ENCODE data around the gene WWOX. TPM values are rescaled to one million over a fixed set of nuclear protein-coding genes. Genes with fewer than 3 reads are reported as not detected.

The WWOX gene
- total RNA-seq, 2 donors from 2014 or later: 33.8 to 82.5 TPM

DNA sequence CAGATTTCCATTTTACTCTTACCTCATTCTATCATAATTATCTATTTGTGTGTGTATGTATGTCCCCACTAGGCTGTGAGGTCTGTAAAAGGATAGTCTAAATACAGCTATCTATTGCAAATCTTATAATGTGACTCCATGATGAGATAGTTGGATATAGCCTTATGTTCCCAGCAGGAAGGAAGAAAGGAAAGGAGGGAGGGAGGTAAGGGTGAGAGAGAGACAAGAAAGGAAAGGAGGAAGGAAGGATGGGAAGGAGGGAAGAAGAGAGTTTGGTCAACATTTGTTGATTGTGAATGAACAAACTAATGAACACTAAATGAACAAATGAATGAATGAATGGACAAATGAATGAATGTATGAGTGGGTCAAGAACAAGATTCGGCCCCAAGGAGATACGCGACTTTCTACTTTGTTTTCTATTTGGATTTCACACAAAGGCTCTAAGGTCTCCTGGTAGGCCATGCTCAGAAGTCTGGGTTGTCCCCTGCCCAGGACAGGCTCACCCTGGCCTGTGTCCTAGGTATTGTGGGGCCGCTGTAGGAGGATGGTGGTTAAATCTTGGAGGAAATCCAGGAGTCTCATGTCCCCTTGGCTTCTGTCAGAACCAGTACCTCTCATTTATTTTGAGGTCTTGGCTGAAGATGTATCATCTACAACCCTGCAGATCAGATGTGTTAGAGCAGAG is 195.2 kb downstream of the WWOX start:
- no peak for DNase-seq (ENCODE audit: low spot score)
- Histone ChIP-seq H3K9me3 (no peaks in the 10 kb centered on the region), H3K4me1 (ENCODE audit: control insufficient read depth in 1 of 2, low read depth in 2 of 2) (peaks cover 0 to 14% of the 10 kb centered on the region in 2 donors), H3K4me3 (no peak overlapping the region), H3K27me3 (replicated peaks; ENCODE audit: insufficient read depth) (no peaks in the 10 kb centered on the region), H3K27ac (no peak overlapping the region), H3K36me3 (no peaks in the 10 kb centered on the region)
- TF ChIP-seq, protein P1, sequence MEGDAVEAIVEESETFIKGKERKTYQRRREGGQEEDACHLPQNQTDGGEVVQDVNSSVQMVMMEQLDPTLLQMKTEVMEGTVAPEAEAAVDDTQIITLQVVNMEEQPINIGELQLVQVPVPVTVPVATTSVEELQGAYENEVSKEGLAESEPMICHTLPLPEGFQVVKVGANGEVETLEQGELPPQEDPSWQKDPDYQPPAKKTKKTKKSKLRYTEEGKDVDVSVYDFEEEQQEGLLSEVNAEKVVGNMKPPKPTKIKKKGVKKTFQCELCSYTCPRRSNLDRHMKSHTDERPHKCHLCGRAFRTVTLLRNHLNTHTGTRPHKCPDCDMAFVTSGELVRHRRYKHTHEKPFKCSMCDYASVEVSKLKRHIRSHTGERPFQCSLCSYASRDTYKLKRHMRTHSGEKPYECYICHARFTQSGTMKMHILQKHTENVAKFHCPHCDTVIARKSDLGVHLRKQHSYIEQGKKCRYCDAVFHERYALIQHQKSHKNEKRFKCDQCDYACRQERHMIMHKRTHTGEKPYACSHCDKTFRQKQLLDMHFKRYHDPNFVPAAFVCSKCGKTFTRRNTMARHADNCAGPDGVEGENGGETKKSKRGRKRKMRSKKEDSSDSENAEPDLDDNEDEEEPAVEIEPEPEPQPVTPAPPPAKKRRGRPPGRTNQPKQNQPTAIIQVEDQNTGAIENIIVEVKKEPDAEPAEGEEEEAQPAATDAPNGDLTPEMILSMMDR (IDR thresholded peaks at IDR 0.05): no peak
- no peak for ATAC-seq (ENCODE audit: insufficient number of reproducible peaks, low FRiP score, low read depth)

DNA sequence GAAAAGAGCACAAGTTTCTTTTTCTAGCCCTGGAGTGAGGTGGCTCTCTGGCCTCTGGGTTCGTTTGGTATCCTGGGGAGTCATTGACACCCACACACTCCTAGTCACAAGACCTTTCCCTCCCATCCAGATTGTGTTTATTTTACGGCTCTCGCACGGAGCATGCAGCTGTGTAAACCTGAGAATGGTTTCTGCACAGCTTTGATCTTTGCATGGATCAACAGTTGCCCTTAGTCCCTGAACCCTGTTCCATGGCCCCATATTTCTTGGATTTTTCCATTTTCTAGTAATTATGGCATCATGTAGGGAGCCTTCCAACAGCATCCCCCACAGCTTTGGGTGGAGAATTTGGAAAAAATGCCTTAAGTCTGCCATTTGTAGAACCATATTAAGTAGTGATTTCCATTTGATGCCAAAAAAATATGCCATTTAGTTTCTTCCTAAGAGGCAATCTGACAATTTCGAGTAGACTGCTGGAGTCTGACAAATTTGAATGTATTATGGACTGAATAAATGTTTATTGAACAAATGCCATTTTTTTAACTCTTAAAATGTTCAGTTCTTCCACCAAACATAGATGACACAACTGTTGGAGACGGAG is 197.7 kb downstream of the WWOX start:
- no peak for DNase-seq (ENCODE audit: low spot score)
- TF ChIP-seq, protein P1 (IDR thresholded peaks at IDR 0.05): no peak
- Histone ChIP-seq H3K4me1 (ENCODE audit: control insufficient read depth in 1 of 2, low read depth in 2 of 2) (peaks cover 0 to 2% of the 10 kb centered on the region in 2 donors), H3K27me3 (replicated peaks; ENCODE audit: insufficient read depth) (no peaks in the 10 kb centered on the region), H3K4me3 (no peak overlapping the region), H3K9me3 (no peaks in the 10 kb centered on the region), H3K36me3 (no peaks in the 10 kb centered on the region), H3K27ac (no peak overlapping the region)
- no peak for ATAC-seq (ENCODE audit: insufficient number of reproducible peaks, low FRiP score, low read depth)

- H3K9me3 ChIP-seq: no peaks in the 10 kb centered on the region
- TF ChIP-seq, protein P1 (IDR thresholded peaks at IDR 0.05): no peak
- ATAC-seq (ENCODE audit: insufficient number of reproducible peaks, low FRiP score, low read depth): no peak
- no peaks in the 10 kb centered on the region for H3K27me3 ChIP-seq (replicated peaks; ENCODE audit: insufficient read depth)
- no peak overlapping the region for H3K27ac ChIP-seq
- no peaks in the 10 kb centered on the region for H3K36me3 ChIP-seq
- DNase-seq (ENCODE audit: low spot score): no peak
- no peaks in the 10 kb centered on the region for H3K4me1 ChIP-seq (ENCODE audit: control insufficient read depth in 1 of 2, low read depth in 2 of 2)
- no peak overlapping the region for H3K4me3 ChIP-seq
These were observed 199.5 kb downstream of the WWOX start for GRCh38 chr16:78298986-78299385.

DNA sequence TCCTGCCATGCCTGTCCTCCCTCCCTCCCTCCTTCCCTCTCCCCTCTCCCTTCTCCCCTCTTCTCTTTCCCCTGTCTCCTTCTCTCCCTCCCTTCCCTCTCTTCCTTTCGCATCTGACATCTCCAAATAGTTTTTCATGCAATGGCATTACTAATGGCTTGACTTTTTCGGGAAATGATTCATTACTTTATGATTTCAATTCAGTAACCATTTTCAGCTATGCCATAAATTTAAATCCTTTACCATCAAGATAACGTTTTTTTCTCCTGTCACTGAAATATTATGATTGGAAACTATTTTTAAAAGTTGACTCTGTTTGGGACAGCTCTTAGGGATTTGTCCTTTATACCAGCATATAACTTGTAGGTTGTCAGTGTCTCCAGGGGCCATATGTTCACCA is 201.0 kb downstream of the WWOX start:
- no peak for ATAC-seq (ENCODE audit: insufficient number of reproducible peaks, low FRiP score, low read depth)
- no peaks in the 10 kb centered on the region for H3K9me3 ChIP-seq
- no peak overlapping the region for H3K4me3 ChIP-seq
- no peak for DNase-seq (ENCODE audit: low spot score)
- H3K36me3 ChIP-seq: no peaks in the 10 kb centered on the region
- H3K27ac ChIP-seq: no peak overlapping the region
- no peaks in the 10 kb centered on the region for H3K4me1 ChIP-seq (ENCODE audit: control insufficient read depth in 1 of 2, low read depth in 2 of 2)
- no peaks in the 10 kb centered on the region for H3K27me3 ChIP-seq (replicated peaks; ENCODE audit: insufficient read depth)
- TF ChIP-seq, protein P1 (IDR thresholded peaks at IDR 0.05): no peak

- Histone ChIP-seq H3K4me3 (no peak overlapping the region), H3K36me3 (no peaks in the 10 kb centered on the region), H3K4me1 (ENCODE audit: control insufficient read depth in 1 of 2, low read depth in 2 of 2) (no peaks in the 10 kb centered on the region), H3K9me3 (no peaks in the 10 kb centered on the region), H3K27ac (no peak overlapping the region), H3K27me3 (replicated peaks; ENCODE audit: insufficient read depth) (no peaks in the 10 kb centered on the region)
- DNase-seq (ENCODE audit: low spot score) (no peak), ATAC-seq (ENCODE audit: insufficient number of reproducible peaks, low FRiP score, low read depth) (no peak)
- TF ChIP-seq, protein P1 (IDR thresholded peaks at IDR 0.05): no peak
These were observed 204.5 kb downstream of the WWOX start for GRCh38 chr16:78303946-78304345.
